T-helper 9 cell (primary cell): Measurements from ENCODE around the gene FBXO40.

Source experiments
- DNase-seq: peaks from one replicate; pipeline ENCODE4 v3.0.0-alpha.2; 2020

FBXO40 gene

DNA sequence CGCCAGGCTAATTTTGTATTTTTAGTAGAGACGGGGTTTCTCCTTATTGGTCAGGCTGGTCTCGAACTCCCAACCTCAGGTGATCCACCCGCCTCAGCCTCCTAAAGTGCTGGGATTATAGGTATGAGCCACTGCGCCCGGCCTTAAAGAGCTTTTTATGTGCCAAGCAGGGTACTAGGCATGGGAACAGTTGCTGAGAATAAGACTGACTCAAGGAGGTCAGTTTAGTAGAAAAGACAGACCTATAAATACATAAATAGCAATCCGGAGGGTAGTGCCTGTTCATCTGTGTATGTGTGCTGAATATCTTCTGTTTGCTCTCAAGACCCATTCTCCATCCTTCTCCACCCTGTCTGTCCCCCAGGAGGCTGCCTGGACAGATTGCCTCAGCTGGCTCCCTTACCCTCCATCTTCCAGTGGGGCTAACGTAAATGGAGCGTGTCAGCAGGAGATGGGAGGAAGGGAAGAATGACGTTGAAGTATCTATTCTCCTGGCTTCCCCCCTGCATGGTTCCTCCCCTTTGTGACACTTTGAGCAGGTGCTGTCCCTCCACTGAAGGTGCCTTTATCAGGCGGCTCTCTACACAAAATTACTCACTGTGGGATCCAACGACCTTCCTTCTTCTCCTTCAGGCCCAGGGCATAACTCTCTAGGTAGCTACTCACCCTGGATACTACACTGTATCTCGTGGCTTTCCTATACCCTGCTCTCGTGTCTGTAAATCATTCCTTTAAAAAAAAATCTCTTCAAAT is 31.1 kb downstream of the FBXO40 start:
- DNase-seq = no peak

DNA sequence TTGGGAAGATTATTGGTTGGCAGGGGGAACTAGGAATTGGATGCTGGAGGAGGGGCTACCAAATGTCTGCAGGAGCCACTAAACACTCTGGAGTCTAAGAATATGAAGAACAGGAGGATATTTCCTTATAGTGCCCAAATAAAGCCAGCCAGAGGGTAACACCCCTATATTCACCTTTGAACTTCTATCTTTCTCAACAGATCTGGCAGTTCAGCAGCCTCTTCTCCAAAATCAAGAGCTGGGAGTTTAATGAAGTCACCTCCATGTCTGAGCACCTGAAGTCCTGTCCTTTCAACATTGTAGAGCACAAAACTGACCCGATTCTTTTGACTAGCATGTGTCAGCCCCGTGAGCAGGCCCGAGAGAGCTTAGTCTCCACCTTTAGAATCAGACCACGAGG is 33.3 kb downstream of the FBXO40 start:
- no peak for DNase-seq

DNA sequence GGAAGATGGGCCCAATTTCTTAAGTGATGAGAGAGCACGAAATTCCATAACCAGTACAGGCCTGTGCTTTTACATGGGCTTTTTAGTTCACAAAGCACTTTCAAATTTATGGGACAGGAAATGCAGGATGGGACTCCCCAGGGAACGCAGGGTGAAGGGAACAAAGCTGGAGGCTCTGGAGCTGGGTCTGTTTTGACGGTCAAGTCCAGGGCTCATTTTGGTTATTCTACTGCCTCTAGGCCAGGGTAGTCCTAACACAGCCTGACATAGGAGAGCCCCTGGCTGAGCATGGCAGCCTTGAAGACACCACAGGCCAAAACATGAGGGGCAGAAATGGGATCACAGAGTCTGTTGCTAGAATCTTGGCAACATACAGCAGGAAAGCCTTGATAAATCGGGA is 34.0 kb downstream of the FBXO40 start:
- no peak for DNase-seq

DNA sequence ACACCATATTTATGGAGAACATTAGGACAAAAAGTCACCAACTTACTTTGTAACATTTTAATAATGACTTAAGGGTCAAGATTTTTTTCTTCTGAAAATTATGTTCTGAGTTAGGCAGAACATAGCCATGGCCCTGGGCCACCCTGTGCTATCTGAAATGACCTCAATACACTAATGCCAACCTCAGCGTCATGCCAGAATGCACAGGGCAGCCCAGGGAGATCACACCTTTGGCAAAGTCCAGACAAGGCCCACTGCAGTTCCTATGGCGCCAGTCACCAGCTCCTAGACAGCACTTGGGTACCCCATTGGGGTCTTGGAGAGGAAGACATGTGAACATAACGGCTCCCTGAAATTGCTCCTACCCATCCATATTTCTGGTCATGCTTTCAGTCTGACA is 34.4 kb downstream of the FBXO40 start:
- DNase-seq = no peak

DNA sequence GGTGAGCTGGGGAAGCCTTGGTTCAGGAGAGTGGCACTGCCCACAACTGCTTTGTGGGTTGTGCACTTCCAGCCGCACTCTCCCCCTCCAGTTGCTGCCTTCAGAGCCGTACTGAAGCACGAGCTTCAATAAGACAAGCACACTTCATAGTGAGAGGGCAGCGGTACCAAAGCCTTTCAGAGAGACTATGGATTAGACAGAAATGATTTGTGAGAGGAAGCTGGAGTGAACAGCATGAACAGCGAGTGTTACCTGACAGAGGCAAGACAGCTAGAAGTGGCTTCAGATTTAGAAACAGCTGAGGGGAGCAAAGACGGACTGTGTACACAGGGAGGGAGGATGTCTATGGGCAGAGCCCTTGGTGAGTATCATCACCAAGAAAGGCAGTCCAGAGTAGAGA is 36.4 kb downstream of the FBXO40 start:
- DNase-seq = no peak

DNA sequence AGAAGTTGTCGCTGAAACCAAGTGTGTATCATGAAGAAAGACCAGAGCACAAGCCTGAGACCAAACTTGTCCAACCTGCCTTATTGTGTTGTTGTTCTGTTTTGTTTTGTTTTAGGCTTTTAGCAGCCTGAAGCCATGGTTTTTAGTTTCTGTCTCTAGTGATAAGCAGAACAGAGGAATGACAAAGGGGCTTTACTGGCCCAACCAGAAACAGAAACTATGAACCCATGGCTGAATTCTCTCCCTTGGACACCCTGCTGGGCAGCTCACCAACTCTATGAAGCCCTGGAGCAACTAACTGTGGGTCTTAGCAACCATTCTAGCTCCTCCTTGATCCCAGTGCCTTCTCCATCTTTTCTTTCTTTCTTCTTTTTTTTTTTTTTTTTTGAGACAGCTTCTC is 37.2 kb downstream of the FBXO40 start:
- DNase-seq = no peak

DNA sequence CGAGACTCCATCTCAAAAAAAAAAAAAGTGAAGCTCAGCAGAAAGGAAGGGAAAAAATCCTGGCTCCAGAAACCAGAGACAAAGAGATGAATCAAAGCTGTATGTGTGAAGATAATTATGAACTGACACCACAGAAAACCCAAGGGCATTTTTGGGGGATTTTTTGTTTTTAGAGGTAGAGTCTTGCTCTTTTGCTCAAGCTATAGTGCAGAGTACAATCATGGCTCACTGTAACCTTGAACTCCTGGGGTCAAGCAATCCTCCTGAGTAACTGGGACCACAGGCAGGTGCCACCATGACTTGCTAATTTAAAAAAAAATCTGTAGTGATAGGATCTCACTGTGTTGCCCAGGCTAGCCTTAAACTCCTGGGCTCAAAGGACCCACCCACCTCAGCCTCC is 44.7 kb downstream of the FBXO40 start:
- DNase-seq = no peak

DNA sequence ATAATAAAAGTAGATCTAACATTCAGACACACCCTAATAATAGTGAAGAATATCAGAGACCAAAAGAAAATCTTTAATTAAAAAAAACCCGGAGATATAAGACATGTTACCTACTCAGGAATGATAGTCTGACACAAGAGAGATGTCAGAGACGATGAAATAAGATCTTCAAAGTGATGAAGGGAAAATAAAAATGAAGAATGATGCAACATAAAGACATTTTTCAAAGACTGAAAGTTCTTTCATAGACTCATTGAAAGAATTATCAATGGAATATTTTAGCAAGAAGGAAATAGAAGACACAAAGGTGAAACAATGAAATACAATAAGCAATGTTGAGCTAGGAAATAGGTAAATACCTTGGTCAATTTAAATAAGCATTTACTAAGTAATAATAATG is 47.9 kb downstream of the FBXO40 start:
- no peak for DNase-seq

DNA sequence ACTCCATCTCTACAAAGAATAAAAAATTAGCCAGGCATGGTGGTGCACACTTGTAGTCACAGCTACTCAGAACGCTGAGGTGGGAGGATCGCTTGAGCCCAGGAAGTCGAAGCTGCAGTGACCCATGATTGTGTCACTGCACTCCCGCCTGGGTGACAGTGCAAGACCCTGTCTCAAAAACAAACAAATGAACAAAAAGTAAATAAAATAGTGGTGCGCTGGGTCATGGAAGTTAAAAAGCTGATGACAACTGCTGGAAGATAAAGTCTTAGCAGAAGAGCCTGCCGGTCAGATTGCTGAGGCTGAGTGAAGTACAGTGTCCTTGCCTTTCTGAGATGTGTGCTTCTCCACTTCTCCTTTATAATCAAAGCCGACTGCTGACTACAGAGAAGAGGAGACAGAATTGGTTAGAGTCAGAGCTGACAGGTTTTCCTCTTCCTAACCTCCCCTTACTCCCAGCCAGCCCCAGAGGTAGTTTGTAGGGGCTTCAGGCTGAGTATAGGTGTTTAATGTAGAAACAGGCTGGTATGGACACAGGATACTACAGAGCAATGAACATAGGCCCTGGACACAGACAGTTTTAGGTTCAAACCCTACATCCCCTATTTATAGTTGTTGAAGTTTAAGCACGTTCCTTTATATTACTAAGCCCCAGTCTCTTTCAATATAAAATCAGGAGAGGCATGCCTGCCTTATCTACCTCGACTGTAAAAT is 49.6 kb downstream of the FBXO40 start:
- DNase-seq = no peak

DNA sequence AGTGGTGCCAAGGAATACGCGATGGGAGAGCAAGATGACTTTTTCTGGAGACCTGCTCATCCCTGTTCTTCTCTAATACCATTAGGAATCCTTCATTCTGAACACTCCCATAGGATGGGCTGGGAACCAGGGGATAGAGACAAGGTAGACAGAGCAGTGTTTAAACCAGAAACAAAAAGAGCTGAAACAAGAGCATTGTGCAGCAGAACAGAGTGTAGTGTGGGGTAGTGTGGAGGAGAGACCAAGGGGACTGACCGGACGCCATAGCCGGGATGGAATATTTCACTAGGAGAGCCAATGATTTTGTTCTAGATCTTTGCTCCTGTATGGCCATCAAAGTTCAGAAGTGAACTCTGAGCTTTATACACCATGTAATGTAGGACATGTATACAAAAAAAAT is 51.9 kb downstream of the FBXO40 start:
- DNase-seq = no peak

DNA sequence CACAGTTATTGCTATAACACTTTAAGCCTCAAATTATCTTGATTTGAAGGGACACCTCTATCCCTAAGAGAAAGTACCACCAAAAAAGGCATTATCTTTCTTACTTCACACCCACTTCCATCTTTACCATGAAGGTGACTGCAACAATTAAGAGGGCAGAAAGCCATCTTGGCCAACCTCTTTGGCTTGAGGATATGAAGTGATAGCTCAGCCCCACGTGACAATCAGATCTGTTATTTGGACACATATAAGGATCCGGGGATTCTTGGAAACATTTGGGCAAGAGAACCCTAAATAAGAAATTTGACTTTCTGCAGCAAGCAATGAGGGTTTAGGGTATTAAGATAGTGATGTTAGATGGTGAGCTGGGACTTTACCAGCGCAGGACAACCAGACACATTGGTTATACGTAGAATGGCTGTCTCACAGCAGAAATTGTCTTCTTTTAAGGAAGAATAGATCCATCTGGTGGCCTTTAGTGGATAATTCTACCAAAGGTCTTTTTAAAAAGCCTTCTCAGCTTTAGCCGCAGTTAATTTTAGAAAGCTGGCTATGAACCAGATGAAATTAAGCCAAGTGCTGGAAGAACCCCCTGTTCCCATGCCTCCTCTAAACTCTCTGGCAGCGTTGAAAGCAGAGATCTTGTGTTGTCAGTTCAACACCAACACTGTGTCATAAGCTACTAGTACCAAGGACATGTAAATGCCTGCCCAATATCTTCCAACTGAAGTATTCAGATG is 55.2 kb downstream of the FBXO40 start:
- no peak for DNase-seq

DNA sequence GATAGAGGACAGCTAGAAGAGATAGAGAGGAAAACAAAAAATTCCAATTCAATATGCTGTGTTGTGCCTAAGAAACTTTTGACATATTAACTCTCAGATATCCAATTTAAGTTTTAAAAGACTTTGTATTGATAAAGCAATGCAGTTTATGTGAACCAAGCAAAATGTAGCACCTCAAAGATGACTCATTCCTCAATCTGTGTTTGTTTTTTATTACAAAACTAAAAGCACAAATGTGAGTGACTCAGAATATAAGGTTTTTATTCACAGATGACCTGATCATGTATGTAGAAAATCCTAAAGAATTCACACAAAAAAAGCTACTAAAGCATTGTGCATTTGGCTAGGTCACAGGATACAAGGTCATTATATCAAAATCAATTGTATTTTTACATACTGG is 56.5 kb downstream of the FBXO40 start:
- DNase-seq = no peak

DNA sequence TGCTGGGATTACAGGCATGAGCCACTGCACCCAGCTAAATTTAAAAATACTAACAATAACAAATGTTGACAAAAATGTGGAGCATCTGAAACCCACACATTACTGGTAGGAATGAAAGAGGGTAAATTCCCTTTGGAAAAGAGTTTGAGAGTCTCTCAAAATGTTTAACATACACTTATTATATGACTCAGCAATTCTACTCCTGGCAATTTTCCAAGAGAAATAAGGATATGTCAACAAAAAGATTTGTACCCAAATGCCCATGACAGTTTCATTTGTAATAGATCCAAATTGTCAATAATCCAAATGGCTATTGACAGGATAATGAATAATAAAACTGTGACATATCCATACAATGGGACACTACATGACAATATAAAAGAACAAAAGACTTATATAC is 58.5 kb downstream of the FBXO40 start:
- DNase-seq = no peak

DNA sequence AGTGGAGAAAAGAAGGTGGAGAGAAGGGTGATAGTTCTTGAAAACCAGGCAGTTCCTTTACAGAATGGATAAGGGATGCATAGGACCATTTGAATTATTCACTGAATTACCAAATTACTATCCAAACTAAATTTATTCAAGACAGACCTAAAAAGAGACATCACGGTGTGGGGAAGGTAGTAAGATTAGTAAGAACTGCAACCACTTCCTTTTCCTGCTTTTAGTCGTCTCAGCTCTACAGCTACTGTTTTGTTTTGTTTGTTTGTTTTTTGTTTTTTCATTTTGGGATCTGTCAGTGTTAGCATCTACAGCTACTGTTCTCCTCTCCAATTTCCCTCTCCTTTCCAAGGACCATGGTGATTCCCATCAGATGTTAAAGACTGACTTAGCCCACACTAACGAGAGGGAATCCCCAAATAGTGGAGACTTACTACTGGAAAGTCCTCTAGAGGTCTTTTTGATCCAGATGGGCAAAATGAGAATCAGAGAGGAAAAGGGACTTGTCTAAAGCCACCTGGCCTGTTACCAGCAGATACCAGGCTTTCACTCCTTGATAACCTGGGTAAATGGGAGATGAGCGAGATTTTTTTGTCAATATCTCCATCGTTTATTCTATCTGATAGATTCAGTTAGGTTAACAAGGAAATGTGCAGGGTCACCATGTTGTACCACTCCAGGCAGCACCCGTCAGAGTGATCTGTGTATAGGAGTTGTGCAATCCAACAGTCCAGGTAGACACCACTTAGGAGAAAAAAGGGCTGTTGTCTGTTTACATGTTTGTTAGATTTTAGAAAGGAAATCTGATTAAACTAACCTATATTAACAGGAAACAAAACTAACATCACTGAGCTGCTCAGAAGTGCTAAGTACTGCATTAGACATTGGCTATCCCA is 61.6 kb downstream of the FBXO40 start:
- DNase-seq = no peak

DNA sequence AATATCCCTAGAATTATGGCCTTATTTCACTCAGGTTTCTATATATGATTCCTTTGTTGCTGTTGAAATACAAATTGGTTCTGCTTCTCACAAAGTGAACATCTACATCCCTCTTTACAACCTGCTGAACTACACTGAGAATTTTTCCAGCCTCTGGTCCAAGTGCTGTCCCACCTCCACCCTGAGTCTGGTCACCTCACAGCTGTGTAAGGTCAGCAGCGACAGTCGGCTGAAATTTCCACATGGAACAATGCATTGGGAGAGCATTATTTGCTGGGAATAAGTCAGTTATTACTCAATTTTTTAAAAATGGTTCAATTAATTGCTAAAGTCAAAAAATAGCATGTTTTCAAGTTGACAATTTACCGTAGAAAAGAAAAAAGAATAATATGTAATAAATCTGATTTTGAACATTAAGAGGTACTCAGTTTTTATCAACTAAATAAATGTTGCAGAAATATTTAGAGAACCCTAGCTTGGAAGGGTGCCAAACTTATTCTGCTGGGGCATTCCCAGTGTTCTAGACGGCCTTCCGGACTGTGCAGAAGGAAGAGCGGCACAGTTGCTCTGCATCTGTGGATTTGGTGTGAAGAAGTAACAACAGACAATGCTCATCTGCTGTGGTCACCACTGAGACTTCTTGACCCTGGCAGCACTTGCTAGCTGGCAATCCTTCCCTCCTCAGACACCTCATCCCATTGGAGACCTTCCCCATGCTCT is 65.7 kb downstream of the FBXO40 start:
- no peak for DNase-seq

DNA sequence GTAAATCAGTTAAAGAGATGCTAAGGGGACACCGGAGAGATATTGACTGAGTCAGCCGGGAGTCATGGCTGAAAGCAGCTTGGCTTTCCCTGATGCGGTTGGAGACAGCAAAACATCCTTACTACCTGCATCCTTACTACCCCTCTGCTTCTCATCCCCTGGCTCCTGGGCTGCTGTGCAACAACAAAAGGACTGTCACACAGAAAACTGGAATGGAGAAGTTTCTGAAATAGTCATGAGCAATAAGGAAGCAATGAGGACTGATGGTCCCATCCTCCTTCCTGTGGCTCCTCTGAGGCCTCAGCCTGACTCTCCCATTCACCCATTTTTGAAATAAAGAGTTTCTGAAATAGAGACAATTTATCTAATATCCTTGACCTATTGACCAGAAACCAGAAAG is 66.4 kb downstream of the FBXO40 start:
- DNase-seq = no peak

DNA sequence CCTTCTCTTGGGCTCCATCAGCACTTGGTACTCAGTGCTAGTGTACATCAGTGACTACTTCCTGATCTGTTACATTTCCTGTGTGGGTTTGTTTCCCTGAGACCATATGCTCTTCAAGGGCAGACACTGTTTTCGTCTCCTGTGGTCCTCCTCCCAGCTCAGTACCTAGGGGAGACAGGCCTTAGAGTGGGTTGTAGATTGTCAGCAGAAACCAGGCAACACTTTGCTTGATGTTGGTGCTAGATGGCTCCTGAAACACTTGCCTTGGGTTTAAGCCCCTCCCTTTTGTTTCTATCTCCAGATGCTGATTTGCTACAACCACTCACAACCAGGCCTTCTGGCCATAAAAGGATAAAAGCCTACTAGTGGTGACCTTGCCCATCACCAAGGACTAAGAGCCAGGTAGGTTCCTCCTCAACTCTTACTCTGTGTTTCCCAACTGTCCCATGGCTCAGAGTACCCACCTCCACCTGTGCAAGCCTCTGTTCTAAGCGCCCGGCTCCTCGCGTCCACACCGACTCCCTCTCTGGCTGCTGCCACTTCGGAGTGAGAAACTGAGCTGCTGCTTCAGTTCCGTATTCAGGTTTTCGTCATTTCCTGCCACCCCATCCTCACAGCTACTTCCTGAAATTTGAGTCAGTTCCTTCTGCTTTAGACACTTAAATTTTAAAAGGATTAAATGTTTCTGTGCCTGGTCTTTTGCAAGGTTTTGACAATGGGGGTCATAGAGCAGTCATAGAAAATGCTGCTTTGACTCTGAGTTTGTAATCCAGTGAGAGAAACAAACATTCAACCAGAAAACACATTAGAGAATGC is 67.4 kb downstream of the FBXO40 start, which contains the start of gene HCLS1:
TSS of gene HCLS1 (minus strand) at position 548 of the 816 bp plus-strand sequence. CDS start 2,556 bp downstream, outside the sequence.
- DNase-seq = peak; percentile 56

DNA sequence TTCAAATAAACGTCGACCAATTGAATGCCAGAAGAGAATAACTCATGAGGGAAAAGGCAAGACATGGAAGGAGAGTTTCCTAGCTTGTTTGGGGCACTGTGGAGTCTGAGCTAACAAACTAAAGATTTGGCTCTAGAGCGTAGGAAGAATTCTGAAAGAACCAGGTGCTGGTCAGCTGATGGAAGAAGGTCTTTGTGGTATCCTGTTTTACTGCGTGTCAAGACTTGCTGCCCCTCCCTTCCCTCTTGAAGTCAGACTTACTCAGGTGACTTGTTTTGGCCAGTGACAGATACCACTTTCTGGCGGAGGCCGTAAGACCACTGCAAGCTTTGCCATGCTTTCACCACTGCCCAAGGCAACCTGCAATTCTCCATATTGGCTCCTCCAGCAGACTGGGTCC is 68.2 kb downstream of the FBXO40 start:
- DNase-seq = no peak

DNA sequence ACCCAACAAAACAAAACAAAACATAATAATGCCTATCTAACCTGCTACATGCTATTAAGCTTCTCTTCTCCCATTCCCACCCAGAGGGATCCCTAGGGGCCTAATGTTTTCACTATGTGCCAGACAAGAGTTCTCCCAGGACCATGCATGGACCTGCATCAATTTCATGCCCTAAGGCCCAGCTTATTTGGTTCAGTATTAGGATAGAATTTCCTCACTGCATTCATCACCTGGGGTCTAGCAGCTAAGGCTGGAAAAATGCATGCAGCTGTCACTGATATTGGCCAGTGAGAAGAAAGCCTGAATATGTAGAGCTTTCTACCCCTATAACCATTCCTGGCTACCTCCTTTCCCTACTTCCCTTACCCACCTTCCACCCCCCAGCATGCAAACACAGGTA is 69.6 kb downstream of the FBXO40 start:
- DNase-seq = no peak

DNA sequence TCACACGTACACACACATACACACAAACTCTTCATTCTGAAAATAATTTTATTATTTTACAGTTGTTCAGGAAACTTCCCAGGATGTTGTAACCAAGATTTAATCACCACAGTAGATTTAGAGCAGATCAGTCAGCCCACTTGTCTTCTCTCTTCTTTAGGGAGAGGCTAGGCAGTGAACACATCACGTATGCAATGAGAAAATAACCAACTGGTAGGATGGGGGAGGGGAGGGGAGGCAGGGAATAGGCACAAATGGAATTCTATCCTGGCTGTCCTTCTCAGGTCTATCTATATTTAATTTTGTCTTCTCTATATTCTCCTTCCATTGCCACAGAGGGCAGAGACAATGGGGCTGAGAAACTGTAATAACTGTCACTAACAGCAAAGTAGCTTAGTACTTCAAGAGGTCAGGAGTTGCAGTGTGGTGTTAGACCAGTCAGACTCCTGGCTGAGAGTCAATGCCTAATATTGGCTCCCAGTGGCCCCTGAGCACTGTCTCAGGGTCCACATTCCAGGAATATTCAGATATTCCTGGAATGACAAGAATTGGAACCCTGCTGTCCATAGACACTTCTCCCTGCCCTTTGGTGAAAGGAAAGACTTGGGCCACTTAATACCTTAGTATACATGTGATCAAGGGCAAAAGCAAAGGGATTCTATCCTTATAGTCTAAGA is 70.1 kb downstream of the FBXO40 start:
- DNase-seq = no peak

DNA sequence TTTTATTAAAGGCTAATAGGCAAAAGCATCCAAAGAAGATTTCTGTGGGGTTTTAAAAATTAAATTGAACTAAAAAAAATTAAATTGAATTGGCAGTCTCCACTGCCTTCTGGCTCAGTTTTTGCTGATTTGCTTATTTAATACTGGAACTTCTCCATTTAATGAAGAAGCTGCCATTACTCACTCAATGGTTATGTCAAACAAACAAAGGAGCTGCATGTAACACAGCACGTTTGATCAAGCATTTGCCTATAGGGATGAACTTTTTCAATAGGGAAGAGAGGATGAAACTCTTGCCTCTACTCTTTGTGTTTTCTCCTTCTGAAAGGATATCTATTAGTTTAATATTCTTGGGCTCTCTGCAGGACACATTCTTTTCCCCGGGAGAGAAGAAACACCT is 72.3 kb downstream of the FBXO40 start:
- DNase-seq = no peak
